ENCODE data around the gene PRSS36. TPM values are rescaled to one million over a fixed set of nuclear protein-coding genes. Genes with fewer than 3 reads are reported as not detected.

PRSS36 gene
- total and polyA plus RNA-seq, 4 donors = 0.09 to 2.1 (median 0.62) TPM

- no peak for TF ChIP-seq TAF1 (conservative IDR thresholded peaks at IDR 0.05)
- no peak for TF ChIP-seq HNF4A (conservative IDR thresholded peaks at IDR 0.05)
- no peak for TF ChIP-seq FOXA2 (IDR thresholded peaks at IDR 0.05)
- no peak for TF ChIP-seq SP1 (IDR thresholded peaks at IDR 0.05)
Observed at GRCh38 chr16:31143694-31144148, 6.1 kb downstream of the PRSS36 start (continued).

- Histone ChIP-seq H3K36me3 (ENCODE audit: control insufficient read depth in 4 of 4, insufficient read depth in 3 of 4, low read depth in 1 of 4, low read length in 3 of 4) (no peaks in the 10 kb centered on the region), H3K9me3 (ENCODE audit: control insufficient read depth in 4 of 4, low read length in 3 of 4) (no peaks in the 10 kb centered on the region), H3K9ac (ENCODE audit: low read depth in 1 of 2, low read length in 2 of 2) (peak overlapping the region in 1 of 2 donors; percentile 32), H3K4me1 (ENCODE audit: control insufficient read depth in 4 of 4, insufficient read depth in 4 of 4, low read length in 3 of 4) (peaks cover 14 to 26% (median 20%) of the 10 kb centered on the region in 4 donors), H3K27me3 (ENCODE audit: control insufficient read depth in 4 of 4, insufficient read depth in 4 of 4, low read length in 3 of 4) (no peaks in the 10 kb centered on the region), H3K4me3 (ENCODE audit: low read depth in 1 of 3, low read length in 3 of 3) (peak overlapping the region in 1 of 3 donors; percentile 62), H3K27ac (ENCODE audit: low read depth in 1 of 2, low read length in 2 of 2) (peak overlapping the region in 1 of 2 donors; percentile 81)
- DNase-seq (ENCODE audit: low spot score) = no peak
- no peak for TF ChIP-seq RXRA (IDR thresholded peaks at IDR 0.05)
- no peak for TF ChIP-seq RAD21 (IDR thresholded peaks at IDR 0.05)
- no peak for TF ChIP-seq ZBTB33 (IDR thresholded peaks at IDR 0.05)
- TF ChIP-seq HNF4A (conservative IDR thresholded peaks at IDR 0.05) = no peak
- no peak for TF ChIP-seq NR2F2 (IDR thresholded peaks at IDR 0.05)
- no peak for TF ChIP-seq GABPA (IDR thresholded peaks at IDR 0.05 in 1 of 2, conservative IDR thresholded peaks at IDR 0.05 in 1 of 2)
- TF ChIP-seq FOXA2 (IDR thresholded peaks at IDR 0.05) = no peak
- TF ChIP-seq EGR1 (IDR thresholded peaks at IDR 0.05; ENCODE audit: low read depth in 2 of 2) = no peak
- no peak for TF ChIP-seq CTCF (IDR thresholded peaks at IDR 0.05; ENCODE audit: low read depth, low read length, missing input control)
- TF ChIP-seq MAX (IDR thresholded peaks at IDR 0.05) = no peak
- no peak for TF ChIP-seq HNF4G (IDR thresholded peaks at IDR 0.05)
- no peak for TF ChIP-seq FOXA1 (IDR thresholded peaks at IDR 0.05)
- TF ChIP-seq ATF3 (IDR thresholded peaks at IDR 0.05) = no peak
- TF ChIP-seq SP1 (IDR thresholded peaks at IDR 0.05) = no peak
- no peak for TF ChIP-seq TAF1 (conservative IDR thresholded peaks at IDR 0.05)
- TF ChIP-seq YY1 (IDR thresholded peaks at IDR 0.05) = no peak
- 64% methylated on average over 22 of the region's 22 CpGs for WGBS
Observed at GRCh38 chr16:31143011-31143693, 6.7 kb downstream of the PRSS36 start.

Measured in liver (tissue), 9 donors.